WTC11 (cell line): ENCODE results near the gene CRYBA4. TPM values are rescaled to one million over a fixed set of nuclear protein-coding genes. Genes with fewer than 3 reads are reported as not detected.

ENCODE experiments used
- CREM ChIP-seq: sonication (generic); formaldehyde crosslinking; IDR thresholded peaks from 2 replicates; pipeline ENCODE4 v1.8.1; 2022; ENCODE audit warnings: mild to moderate bottlenecking, missing genetic modification reagents, moderate library complexity
- EMX1 ChIP-seq: fragments of 250-450 bp; sonication (Bioruptor Pico); IDR thresholded peaks from 2 replicates; pipeline ENCODE4 v1.8.0; 2021; ENCODE audit warnings: mild to moderate bottlenecking
- ESRRA ChIP-seq: sonication (generic); formaldehyde crosslinking; IDR thresholded peaks from 2 replicates; pipeline ENCODE4 v1.8.1; 2022; ENCODE audit warnings: mild to moderate bottlenecking, missing genetic modification reagents, borderline replicate concordance
- ETV6 ChIP-seq: sonication (generic); formaldehyde crosslinking; IDR thresholded peaks from 2 replicates; pipeline ENCODE4 v1.8.1; 2022; ENCODE audit warnings: mild to moderate bottlenecking, missing genetic modification reagents
- FOXP1 ChIP-seq: sonication (generic); formaldehyde crosslinking; IDR thresholded peaks from 2 replicates; pipeline ENCODE4 v1.8.0; 2022; ENCODE audit warnings: missing genetic modification reagents, mild to moderate bottlenecking, moderate library complexity, borderline replicate concordance
- SP1 ChIP-seq: sonication (generic); formaldehyde crosslinking; conservative IDR thresholded peaks from 2 replicates; pipeline ENCODE4 v1.8.1; 2022; ENCODE audit warnings: missing genetic modification reagents
- total RNA-seq: library from RNA; stranded (reverse); gene quantifications from 3 replicates; pipeline ENCODE4 v1.2.3, GENCODE V29; 2021
- TF ChIP-seq, protein P1 (sequence below): sonication (generic); formaldehyde crosslinking; IDR thresholded peaks from 2 replicates; pipeline ENCODE4 v1.8.1; 2023; ENCODE audit warnings: mild to moderate bottlenecking, missing genetic modification reagents, moderate library complexity
- TF ChIP-seq, protein P2 (sequence below): fragments of 250-450 bp; sonication (Bioruptor Pico); IDR thresholded peaks from 2 replicates; pipeline ENCODE4 v1.9.0; 2021; ENCODE audit warnings: mild to moderate bottlenecking
- TF ChIP-seq, protein P3 (sequence below): fragments of 250-450 bp; sonication (Bioruptor Pico); IDR thresholded peaks from 2 replicates; pipeline ENCODE4 v1.8.0; 2021; ENCODE audit warnings: mild to moderate bottlenecking
- TF ChIP-seq, protein P4 (sequence below): sonication (generic); formaldehyde crosslinking; IDR thresholded peaks from 2 replicates; pipeline ENCODE4 v1.8.1; 2022; ENCODE audit warnings: low read depth, mild to moderate bottlenecking, moderate library complexity, missing genetic modification reagents, borderline replicate concordance
- TF ChIP-seq, protein P5 (sequence below): sonication (generic); formaldehyde crosslinking; IDR thresholded peaks from 2 replicates; pipeline ENCODE4 v1.8.1; 2022; ENCODE audit warnings: low read depth, missing genetic modification reagents, borderline replicate concordance
- TF ChIP-seq, protein P6 (sequence below): sonication (generic); formaldehyde crosslinking; IDR thresholded peaks from 2 replicates; pipeline ENCODE4 v1.8.1; 2023; ENCODE audit warnings: mild to moderate bottlenecking, missing genetic modification reagents, borderline replicate concordance
- TF ChIP-seq, protein P7 (sequence below): sonication (generic); formaldehyde crosslinking; IDR thresholded peaks from 2 replicates; pipeline ENCODE4 v1.8.0; 2023; ENCODE audit warnings: missing genetic modification reagents

The CRYBA4 gene
- total RNA-seq, 1 experiment from 2014 or later, result 0.81 TPM

DNA sequence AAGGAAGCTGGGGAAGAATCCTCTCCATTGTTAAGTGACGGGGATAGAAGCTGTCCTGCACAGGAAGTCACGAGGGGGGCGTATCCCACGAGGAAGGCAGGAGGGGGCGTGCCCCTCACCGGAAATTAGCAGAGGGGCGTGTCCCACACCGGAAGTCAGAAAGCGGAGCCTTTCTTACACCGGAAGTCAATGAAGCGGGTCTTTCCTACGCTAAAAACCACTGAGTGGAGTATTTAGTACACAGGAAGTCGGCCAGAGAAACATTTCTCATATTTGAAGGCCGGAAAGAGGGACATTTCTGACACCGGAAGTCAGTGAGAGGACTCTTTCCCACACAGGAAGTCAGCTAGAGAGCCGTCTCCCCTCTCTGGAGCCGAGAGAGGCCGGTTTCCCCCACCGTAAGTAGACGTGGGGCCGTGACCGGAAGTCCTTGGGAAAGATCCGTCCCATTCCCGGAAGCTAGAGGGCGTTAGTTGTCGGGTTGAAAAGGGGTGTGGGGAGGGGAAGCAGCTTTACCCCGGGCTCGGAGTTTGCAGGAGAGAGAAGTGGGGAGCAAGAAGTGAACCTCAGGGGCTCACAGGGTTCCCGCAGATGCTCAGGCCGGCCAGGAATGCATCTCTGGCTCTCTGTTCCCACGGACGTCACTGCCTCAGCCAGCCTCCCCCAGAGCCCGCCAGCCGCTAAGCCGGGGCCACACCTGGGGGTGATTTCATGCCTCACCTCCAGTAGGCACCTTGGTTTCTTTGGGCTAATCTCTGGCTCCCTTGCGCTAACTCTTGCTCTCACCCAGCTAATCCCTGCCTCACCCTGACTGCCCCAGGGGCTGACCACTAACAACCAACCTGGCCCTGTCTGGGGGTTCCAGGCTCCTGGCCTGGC is 51.1 kb downstream of the CRYBA4 start (continued):
- TF ChIP-seq, protein P1, sequence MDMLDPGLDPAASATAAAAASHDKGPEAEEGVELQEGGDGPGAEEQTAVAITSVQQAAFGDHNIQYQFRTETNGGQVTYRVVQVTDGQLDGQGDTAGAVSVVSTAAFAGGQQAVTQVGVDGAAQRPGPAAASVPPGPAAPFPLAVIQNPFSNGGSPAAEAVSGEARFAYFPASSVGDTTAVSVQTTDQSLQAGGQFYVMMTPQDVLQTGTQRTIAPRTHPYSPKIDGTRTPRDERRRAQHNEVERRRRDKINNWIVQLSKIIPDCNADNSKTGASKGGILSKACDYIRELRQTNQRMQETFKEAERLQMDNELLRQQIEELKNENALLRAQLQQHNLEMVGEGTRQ, result peak; percentile 82
- peak; percentile 75; the same call in 1 of the 2 replicates for TF ChIP-seq FOXP1 (CRISPR knock-in tag)
- no peak for TF ChIP-seq ESRRA (CRISPR knock-in tag)
- TF ChIP-seq, protein P2, sequence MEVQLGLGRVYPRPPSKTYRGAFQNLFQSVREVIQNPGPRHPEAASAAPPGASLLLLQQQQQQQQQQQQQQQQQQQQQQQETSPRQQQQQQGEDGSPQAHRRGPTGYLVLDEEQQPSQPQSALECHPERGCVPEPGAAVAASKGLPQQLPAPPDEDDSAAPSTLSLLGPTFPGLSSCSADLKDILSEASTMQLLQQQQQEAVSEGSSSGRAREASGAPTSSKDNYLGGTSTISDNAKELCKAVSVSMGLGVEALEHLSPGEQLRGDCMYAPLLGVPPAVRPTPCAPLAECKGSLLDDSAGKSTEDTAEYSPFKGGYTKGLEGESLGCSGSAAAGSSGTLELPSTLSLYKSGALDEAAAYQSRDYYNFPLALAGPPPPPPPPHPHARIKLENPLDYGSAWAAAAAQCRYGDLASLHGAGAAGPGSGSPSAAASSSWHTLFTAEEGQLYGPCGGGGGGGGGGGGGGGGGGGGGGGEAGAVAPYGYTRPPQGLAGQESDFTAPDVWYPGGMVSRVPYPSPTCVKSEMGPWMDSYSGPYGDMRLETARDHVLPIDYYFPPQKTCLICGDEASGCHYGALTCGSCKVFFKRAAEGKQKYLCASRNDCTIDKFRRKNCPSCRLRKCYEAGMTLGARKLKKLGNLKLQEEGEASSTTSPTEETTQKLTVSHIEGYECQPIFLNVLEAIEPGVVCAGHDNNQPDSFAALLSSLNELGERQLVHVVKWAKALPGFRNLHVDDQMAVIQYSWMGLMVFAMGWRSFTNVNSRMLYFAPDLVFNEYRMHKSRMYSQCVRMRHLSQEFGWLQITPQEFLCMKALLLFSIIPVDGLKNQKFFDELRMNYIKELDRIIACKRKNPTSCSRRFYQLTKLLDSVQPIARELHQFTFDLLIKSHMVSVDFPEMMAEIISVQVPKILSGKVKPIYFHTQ (CRISPR knock-in tag), result 0 out of 2 replicates have a peak, but pooled peaks have one; percentile 14
- TF ChIP-seq, protein P3, sequence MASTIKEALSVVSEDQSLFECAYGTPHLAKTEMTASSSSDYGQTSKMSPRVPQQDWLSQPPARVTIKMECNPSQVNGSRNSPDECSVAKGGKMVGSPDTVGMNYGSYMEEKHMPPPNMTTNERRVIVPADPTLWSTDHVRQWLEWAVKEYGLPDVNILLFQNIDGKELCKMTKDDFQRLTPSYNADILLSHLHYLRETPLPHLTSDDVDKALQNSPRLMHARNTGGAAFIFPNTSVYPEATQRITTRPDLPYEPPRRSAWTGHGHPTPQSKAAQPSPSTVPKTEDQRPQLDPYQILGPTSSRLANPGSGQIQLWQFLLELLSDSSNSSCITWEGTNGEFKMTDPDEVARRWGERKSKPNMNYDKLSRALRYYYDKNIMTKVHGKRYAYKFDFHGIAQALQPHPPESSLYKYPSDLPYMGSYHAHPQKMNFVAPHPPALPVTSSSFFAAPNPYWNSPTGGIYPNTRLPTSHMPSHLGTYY, result peak; percentile 81
- 0 out of 2 replicates have a peak, but pooled peaks have one; percentile 52 for TF ChIP-seq EMX1 (CRISPR knock-in tag)
- TF ChIP-seq, protein P4, sequence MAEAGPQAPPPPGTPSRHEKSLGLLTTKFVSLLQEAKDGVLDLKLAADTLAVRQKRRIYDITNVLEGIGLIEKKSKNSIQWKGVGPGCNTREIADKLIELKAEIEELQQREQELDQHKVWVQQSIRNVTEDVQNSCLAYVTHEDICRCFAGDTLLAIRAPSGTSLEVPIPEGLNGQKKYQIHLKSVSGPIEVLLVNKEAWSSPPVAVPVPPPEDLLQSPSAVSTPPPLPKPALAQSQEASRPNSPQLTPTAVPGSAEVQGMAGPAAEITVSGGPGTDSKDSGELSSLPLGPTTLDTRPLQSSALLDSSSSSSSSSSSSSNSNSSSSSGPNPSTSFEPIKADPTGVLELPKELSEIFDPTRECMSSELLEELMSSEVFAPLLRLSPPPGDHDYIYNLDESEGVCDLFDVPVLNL (CRISPR knock-in tag), result 0 out of 2 replicates have a peak, but pooled peaks have one; percentile 8
- TF ChIP-seq, protein P5, sequence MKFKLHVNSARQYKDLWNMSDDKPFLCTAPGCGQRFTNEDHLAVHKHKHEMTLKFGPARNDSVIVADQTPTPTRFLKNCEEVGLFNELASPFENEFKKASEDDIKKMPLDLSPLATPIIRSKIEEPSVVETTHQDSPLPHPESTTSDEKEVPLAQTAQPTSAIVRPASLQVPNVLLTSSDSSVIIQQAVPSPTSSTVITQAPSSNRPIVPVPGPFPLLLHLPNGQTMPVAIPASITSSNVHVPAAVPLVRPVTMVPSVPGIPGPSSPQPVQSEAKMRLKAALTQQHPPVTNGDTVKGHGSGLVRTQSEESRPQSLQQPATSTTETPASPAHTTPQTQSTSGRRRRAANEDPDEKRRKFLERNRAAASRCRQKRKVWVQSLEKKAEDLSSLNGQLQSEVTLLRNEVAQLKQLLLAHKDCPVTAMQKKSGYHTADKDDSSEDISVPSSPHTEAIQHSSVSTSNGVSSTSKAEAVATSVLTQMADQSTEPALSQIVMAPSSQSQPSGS (CRISPR knock-in tag), result no peak
- peak; percentile 79 for TF ChIP-seq ETV6 (CRISPR knock-in tag)
- peak; percentile 80 for TF ChIP-seq SP1 (CRISPR knock-in tag)
- TF ChIP-seq CREM, result peak; percentile 61; the same call in 1 of the 2 replicates
- TF ChIP-seq, protein P6, sequence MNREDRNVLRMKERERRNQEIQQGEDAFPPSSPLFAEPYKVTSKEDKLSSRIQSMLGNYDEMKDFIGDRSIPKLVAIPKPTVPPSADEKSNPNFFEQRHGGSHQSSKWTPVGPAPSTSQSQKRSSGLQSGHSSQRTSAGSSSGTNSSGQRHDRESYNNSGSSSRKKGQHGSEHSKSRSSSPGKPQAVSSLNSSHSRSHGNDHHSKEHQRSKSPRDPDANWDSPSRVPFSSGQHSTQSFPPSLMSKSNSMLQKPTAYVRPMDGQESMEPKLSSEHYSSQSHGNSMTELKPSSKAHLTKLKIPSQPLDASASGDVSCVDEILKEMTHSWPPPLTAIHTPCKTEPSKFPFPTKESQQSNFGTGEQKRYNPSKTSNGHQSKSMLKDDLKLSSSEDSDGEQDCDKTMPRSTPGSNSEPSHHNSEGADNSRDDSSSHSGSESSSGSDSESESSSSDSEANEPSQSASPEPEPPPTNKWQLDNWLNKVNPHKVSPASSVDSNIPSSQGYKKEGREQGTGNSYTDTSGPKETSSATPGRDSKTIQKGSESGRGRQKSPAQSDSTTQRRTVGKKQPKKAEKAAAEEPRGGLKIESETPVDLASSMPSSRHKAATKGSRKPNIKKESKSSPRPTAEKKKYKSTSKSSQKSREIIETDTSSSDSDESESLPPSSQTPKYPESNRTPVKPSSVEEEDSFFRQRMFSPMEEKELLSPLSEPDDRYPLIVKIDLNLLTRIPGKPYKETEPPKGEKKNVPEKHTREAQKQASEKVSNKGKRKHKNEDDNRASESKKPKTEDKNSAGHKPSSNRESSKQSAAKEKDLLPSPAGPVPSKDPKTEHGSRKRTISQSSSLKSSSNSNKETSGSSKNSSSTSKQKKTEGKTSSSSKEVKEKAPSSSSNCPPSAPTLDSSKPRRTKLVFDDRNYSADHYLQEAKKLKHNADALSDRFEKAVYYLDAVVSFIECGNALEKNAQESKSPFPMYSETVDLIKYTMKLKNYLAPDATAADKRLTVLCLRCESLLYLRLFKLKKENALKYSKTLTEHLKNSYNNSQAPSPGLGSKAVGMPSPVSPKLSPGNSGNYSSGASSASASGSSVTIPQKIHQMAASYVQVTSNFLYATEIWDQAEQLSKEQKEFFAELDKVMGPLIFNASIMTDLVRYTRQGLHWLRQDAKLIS (CRISPR knock-in tag), result peak; percentile 79; the same call in 1 of the 2 replicates
- TF ChIP-seq, protein P7, sequence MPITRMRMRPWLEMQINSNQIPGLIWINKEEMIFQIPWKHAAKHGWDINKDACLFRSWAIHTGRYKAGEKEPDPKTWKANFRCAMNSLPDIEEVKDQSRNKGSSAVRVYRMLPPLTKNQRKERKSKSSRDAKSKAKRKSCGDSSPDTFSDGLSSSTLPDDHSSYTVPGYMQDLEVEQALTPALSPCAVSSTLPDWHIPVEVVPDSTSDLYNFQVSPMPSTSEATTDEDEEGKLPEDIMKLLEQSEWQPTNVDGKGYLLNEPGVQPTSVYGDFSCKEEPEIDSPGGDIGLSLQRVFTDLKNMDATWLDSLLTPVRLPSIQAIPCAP (CRISPR knock-in tag), result no peak
